IPS-NIHi7 (cell line): ENCODE results near the gene OXSR1.
"Not testable (repeated sequence)": the region's sequence is repeated elsewhere in the genome, so short reads cannot be mapped to it uniquely, and the experiment has no call there.

Experiments used
- DNase-seq: peaks from one replicate; pipeline ENCODE4 v3.0.0; 2012; ENCODE audit warnings: mixed read lengths; ENCODE audit errors: extremely low spot score

Gene OXSR1

GRCh38 chr3:38141952-38142273, 23.4 kb upstream of the OXSR1 start:
- DNase-seq: no peak

- DNase-seq: no peak
Measured at GRCh38 chr3:38142959-38143358, 22.4 kb upstream of the OXSR1 start.

- DNase-seq: no peak
Measured at GRCh38 chr3:38143511-38143910, 21.8 kb upstream of the OXSR1 start.

- DNase-seq: no peak
Measured at GRCh38 chr3:38146504-38146903, 18.8 kb upstream of the OXSR1 start.

- no peak for DNase-seq
Measured at GRCh38 chr3:38147421-38147820, 17.9 kb upstream of the OXSR1 start.

- no peak for DNase-seq
Measured at GRCh38 chr3:38148311-38148882, 16.9 kb upstream of the OXSR1 start.

GRCh38 chr3:38149708-38150107, 15.6 kb upstream of the OXSR1 start:
- no peak for DNase-seq

GRCh38 chr3:38150780-38151528, 14.4 kb upstream of the OXSR1 start:
- DNase-seq: peak; percentile 17

- DNase-seq: no peak
Measured at GRCh38 chr3:38151667-38152265, 13.6 kb upstream of the OXSR1 start.

- DNase-seq: no peak
Measured at GRCh38 chr3:38152609-38153008, 12.7 kb upstream of the OXSR1 start.

- no peak for DNase-seq
Measured at GRCh38 chr3:38153221-38153620, 12.1 kb upstream of the OXSR1 start.

GRCh38 chr3:38154033-38154494, 11.3 kb upstream of the OXSR1 start:
- no peak for DNase-seq

GRCh38 chr3:38154625-38155255, 10.6 kb upstream of the OXSR1 start:
- DNase-seq: no peak

GRCh38 chr3:38155825-38156224, 9.5 kb upstream of the OXSR1 start:
- DNase-seq: no peak

GRCh38 chr3:38157117-38157516, 8.2 kb upstream of the OXSR1 start:
- DNase-seq: no peak

GRCh38 chr3:38157595-38157994, 7.7 kb upstream of the OXSR1 start:
- DNase-seq: no peak

- no peak for DNase-seq
Measured at GRCh38 chr3:38158472-38158871, 6.9 kb upstream of the OXSR1 start.

- not testable (repeated sequence) for DNase-seq
Measured at GRCh38 chr3:38160704-38161103, 4.6 kb upstream of the OXSR1 start.

- DNase-seq: no peak
Measured at GRCh38 chr3:38163117-38163840, 2.1 kb upstream of the OXSR1 start.

- no peak for DNase-seq
Measured at GRCh38 chr3:38163841-38164642, 1.3 kb upstream of the OXSR1 start.

- DNase-seq: no peak
Measured at GRCh38 chr3:38164643-38164951, 740 bp upstream of the OXSR1 start.
